ENCODE measurements around the gene AUNIP.

- TF ChIP-seq EZH2 (IDR thresholded peaks at IDR 0.05; ENCODE audit: low read length, missing control alignments), result no peak
- TF ChIP-seq, protein P1, sequence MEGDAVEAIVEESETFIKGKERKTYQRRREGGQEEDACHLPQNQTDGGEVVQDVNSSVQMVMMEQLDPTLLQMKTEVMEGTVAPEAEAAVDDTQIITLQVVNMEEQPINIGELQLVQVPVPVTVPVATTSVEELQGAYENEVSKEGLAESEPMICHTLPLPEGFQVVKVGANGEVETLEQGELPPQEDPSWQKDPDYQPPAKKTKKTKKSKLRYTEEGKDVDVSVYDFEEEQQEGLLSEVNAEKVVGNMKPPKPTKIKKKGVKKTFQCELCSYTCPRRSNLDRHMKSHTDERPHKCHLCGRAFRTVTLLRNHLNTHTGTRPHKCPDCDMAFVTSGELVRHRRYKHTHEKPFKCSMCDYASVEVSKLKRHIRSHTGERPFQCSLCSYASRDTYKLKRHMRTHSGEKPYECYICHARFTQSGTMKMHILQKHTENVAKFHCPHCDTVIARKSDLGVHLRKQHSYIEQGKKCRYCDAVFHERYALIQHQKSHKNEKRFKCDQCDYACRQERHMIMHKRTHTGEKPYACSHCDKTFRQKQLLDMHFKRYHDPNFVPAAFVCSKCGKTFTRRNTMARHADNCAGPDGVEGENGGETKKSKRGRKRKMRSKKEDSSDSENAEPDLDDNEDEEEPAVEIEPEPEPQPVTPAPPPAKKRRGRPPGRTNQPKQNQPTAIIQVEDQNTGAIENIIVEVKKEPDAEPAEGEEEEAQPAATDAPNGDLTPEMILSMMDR (conservative IDR thresholded peaks at IDR 0.05 in 1 of 2, IDR thresholded peaks at IDR 0.05 in 1 of 2; ENCODE audit: low read depth in 1 of 2, low read length in 2 of 2), result no peak
These were observed 10.7 kb downstream of the AUNIP start for GRCh38 chr1:25848531-25848930.
